GM10847 (cell line): ENCODE measurements around the gene PRDM15.

Experiments
- POLR2A ChIP-seq: IDR thresholded peaks from 2 replicates; pipeline ENCODE4 v1.6.1; 2011; ENCODE audit not compliant: insufficient read length; ENCODE audit errors: extremely low read depth

PRDM15 gene

GRCh38 chr21:41834252-41834925, 44.8 kb downstream of the PRDM15 start:
- TF ChIP-seq POLR2A: peak; percentile 8

GRCh38 chr21:41833497-41834115, 45.5 kb downstream of the PRDM15 start:
- peak; percentile 38 for TF ChIP-seq POLR2A

- TF ChIP-seq POLR2A: no peak
Observed at GRCh38 chr21:41832596-41833496, 46.3 kb downstream of the PRDM15 start.

GRCh38 chr21:41831866-41832595, 47.1 kb downstream of the PRDM15 start:
- TF ChIP-seq POLR2A: no peak

- no peak for TF ChIP-seq POLR2A
Observed at GRCh38 chr21:41831453-41831831, 47.7 kb downstream of the PRDM15 start.

- no peak for TF ChIP-seq POLR2A
Observed at GRCh38 chr21:41830764-41831452, 48.2 kb downstream of the PRDM15 start.

GRCh38 chr21:41830145-41830707, 48.9 kb downstream of the PRDM15 start:
- no peak for TF ChIP-seq POLR2A

GRCh38 chr21:41828884-41829360, 50.2 kb downstream of the PRDM15 start:
- TF ChIP-seq POLR2A: no peak

- TF ChIP-seq POLR2A: no peak
Observed at GRCh38 chr21:41827951-41828883, 50.9 kb downstream of the PRDM15 start.

- no peak for TF ChIP-seq POLR2A
Observed at GRCh38 chr21:41825881-41826280, 53.3 kb downstream of the PRDM15 start.

- no peak for TF ChIP-seq POLR2A
Observed at GRCh38 chr21:41825216-41825615, 53.9 kb downstream of the PRDM15 start.

GRCh38 chr21:41824466-41825207, 54.5 kb downstream of the PRDM15 start:
- TF ChIP-seq POLR2A: no peak

- no peak for TF ChIP-seq POLR2A
Observed at GRCh38 chr21:41823906-41824305, 55.2 kb downstream of the PRDM15 start.

- TF ChIP-seq POLR2A: no peak
Observed at GRCh38 chr21:41823166-41823565, 56.0 kb downstream of the PRDM15 start.
